Measurements from ENCODE around the gene BHLHA15.

DNA sequence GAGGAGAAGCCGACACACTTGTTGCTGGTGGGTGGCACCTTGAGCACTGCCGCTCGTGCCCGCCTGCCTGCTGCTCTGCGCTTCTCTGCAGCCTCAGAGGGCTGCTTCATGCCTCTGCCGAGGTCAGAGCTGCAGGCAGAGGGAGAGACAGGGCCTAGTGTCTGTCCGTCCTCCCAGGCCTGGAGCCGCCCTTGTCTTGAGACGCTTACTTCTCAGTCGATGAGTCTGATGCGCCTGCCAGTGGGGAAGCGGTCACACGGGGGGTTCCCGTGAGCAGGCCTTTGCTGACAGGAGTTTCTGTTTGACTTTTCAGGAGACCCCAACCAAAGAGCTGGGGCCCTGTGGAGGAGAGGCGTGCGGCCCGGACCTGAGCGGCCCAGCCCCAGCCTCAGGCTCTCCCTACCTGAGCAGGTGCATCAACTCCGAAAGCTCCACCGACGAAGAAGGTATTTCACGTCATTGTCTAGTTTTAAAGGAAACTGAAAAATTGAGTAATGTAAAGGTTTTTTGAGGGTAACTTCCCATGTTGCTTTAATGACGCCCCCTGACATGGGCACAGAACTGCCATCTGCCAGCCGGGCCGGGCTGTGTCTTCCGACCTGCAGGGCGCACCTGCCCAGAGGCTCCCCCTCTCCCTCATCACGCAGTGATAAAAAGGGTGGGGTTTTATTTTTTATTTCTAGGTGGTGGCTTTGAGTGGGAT lies 7.8 kb upstream of the BHLHA15 start:
- no peak for TF ChIP-seq POLR2A (IDR thresholded peaks at IDR 0.05)
- TF ChIP-seq POLR2AphosphoS5 (IDR thresholded peaks at IDR 0.05) = no peak
- no peak for TF ChIP-seq CTCF (IDR thresholded peaks at IDR 0.05)
